Measurements from ENCODE around the gene CTNNA1.

- TF ChIP-seq CTCF (IDR thresholded peaks at IDR 0.05), result no peak
- no peak for TF ChIP-seq POLR2A (IDR thresholded peaks at IDR 0.05)
Measured at GRCh38 chr5:138754699-138755057, 1.5 kb downstream of the CTNNA1 start.

Data from lower leg skin (tissue), 3 donors.